Ishikawa (cell line): ENCODE data around the gene TNFRSF4.

Source experiments
- CEBPB ChIP-seq: IDR thresholded peaks from 2 replicates; pipeline ENCODE4 v1.6.1; 2012
- CREB1 ChIP-seq: IDR thresholded peaks from 2 replicates; pipeline ENCODE4 v1.6.1; 2012; ENCODE audit warnings: low read depth
- EGR1 ChIP-seq: IDR thresholded peaks from 2 replicates; pipeline ENCODE4 v1.6.1; 2012
- EP300 ChIP-seq: IDR thresholded peaks from 2 replicates; pipeline ENCODE4 v1.6.1; 2012; ENCODE audit warnings: borderline replicate concordance
- MAX ChIP-seq: IDR thresholded peaks from 2 replicates; pipeline ENCODE4 v1.6.1; 2012
- NFIC ChIP-seq: IDR thresholded peaks from 2 replicates; pipeline ENCODE4 v1.6.1; 2012
- RAD21 ChIP-seq: IDR thresholded peaks from 2 replicates; pipeline ENCODE4 v1.6.1; 2012; ENCODE audit warnings: low read depth
- REST ChIP-seq: IDR thresholded peaks from 2 replicates; pipeline ENCODE4 v1.6.1; 2012; ENCODE audit warnings: low read depth, mild to moderate bottlenecking
- TAF1 ChIP-seq: IDR thresholded peaks from 2 replicates; pipeline ENCODE4 v1.6.1; 2012; ENCODE audit warnings: low read depth, mild to moderate bottlenecking
- TCF12 ChIP-seq: IDR thresholded peaks from 2 replicates; pipeline ENCODE4 v1.6.1; 2012; ENCODE audit warnings: low read depth
- TEAD4 ChIP-seq: IDR thresholded peaks from 2 replicates; pipeline ENCODE4 v1.6.1; 2012
- USF1 ChIP-seq: IDR thresholded peaks from 2 replicates; pipeline ENCODE4 v1.6.1; 2012
- YY1 ChIP-seq: IDR thresholded peaks from 2 replicates; pipeline ENCODE4 v1.6.1; 2012; ENCODE audit warnings: low read depth
- ZBTB7A ChIP-seq: IDR thresholded peaks from 2 replicates; pipeline ENCODE4 v1.6.1; 2012; ENCODE audit warnings: low read depth

The TNFRSF4 gene

GRCh38 chr1:1200876-1201810 lies 12.8 kb downstream of the TNFRSF4 start:
- TF ChIP-seq EGR1, result peak; percentile 97
- no peak for TF ChIP-seq YY1
- TF ChIP-seq ZBTB7A, result peak; percentile 43

GRCh38 chr1:1199961-1200875 lies 13.7 kb downstream of the TNFRSF4 start:
- TF ChIP-seq CREB1 (no peak), CEBPB (no peak)

GRCh38 chr1:1199141-1199960 lies 14.6 kb downstream of the TNFRSF4 start:
- TF ChIP-seq TAF1 (no peak), REST (no peak)

- TF ChIP-seq TAF1 (no peak), USF1 (no peak), EGR1 (no peak), TCF12 (no peak), ZBTB7A (no peak), YY1 (no peak), EP300 (no peak), CEBPB (no peak), MAX (no peak), CREB1 (no peak), NFIC (no peak), RAD21 (no peak), REST (no peak)
Measured at GRCh38 chr1:1198423-1199140, 15.4 kb downstream of the TNFRSF4 start.

- TF ChIP-seq TCF12, result no peak
- no peak for TF ChIP-seq CEBPB
- TF ChIP-seq EGR1, result no peak
- TF ChIP-seq ZBTB7A, result no peak
- no peak for TF ChIP-seq TAF1
- TF ChIP-seq EP300, result no peak
- no peak for TF ChIP-seq RAD21
- TF ChIP-seq TEAD4, result no peak
- no peak for TF ChIP-seq MAX
- TF ChIP-seq USF1, result no peak
Measured at GRCh38 chr1:1197551-1198422, 16.2 kb downstream of the TNFRSF4 start.
